Endothelial cell of umbilical vein (primary cell): ENCODE measurements around the gene GRID1. TPM values are rescaled to one million over a fixed set of nuclear protein-coding genes. Genes with fewer than 3 reads are reported as not detected.

ENCODE experiments used
- BruUV-seq: library from RNA; stranded (reverse); fragments of 400-500 nt; replicated peaks from 2 replicates; lab custom pipeline; 2021; lab: Mats Ljungman, UMichigan
- CTCF ChIA-PET: fragments of 300-600, 350-600 bp; sonication (Branson Sonifier 250); formaldehyde crosslinking; loops from one replicate; lab custom pipeline; 2021; ENCODE audit warnings: antibody characterized with exemption, inconsistent platforms; lab: Charles Lee
- POLR2A ChIA-PET: fragments of 300-600, 350-600 bp; sonication (Branson Sonifier 250); formaldehyde crosslinking; loops from one replicate; lab custom pipeline; 2021; ENCODE audit warnings: antibody characterized with exemption, inconsistent platforms; lab: Charles Lee
- DNase-seq: peaks from one replicate; pipeline ENCODE4 v3.0.0-alpha.2; 2011; ENCODE audit warnings: low read depth, low spot score
- FAIRE-seq: peaks from 2 replicates; lab custom pipeline; 2011; peaks lifted over from hg19 to GRCh38; lab: Jason Lieb, UNC
- H2AFZ ChIP-seq: 2 replicates; pipeline ENCODE4 v1.6.0; 2012; ENCODE audit warnings: low read depth, low read length, control low read depth, inconsistent platforms
- H3K27ac ChIP-seq: 2 replicates; pipeline ENCODE4 v1.5.1; 2011; ENCODE audit warnings: low read depth, mild to moderate bottlenecking, control low read depth, low read length, moderate library complexity; ENCODE audit not compliant: insufficient read depth
- H3K27me3 ChIP-seq, 2 experiments: 2 replicates each; pipeline versions ENCODE4 v1.6.0 to v1.6.1; 2011; ENCODE audit warnings: low read length in 2 of 2, mixed read lengths in 1 of 2; ENCODE audit not compliant: control insufficient read depth in 2 of 2, insufficient read depth in 2 of 2
- H3K36me3 ChIP-seq, 2 experiments: 2 replicates in 1 of 2; 3 replicates in 1 of 2; pipeline ENCODE4 v1.5.1; 2011; ENCODE audit warnings: low read length in 2 of 2, mild to moderate bottlenecking in 1 of 2, moderate library complexity in 1 of 2; ENCODE audit not compliant: control insufficient read depth in 2 of 2, insufficient read depth in 2 of 2; ENCODE audit errors: extremely low read depth in 1 of 2
- H3K4me1 ChIP-seq: 3 replicates; pipeline ENCODE4 v1.5.1; 2011; ENCODE audit warnings: mild to moderate bottlenecking, low read length; ENCODE audit not compliant: control insufficient read depth, insufficient read depth; ENCODE audit errors: extremely low read depth
- H3K4me2 ChIP-seq: 2 replicates; pipeline ENCODE4 v1.6.1; 2011; ENCODE audit warnings: low read length, control low read depth, mixed read lengths; ENCODE audit not compliant: insufficient read depth
- H3K4me3 ChIP-seq, 3 experiments: fragments of 200-600 bp in 1 of 3; sonication (generic), shearing (Covaris generic) in 1 of 3; replicated peaks in 1 of 3; 2 replicates each; pipeline ENCODE4 v1.5.1; 2011 to 2016; ENCODE audit warnings: control low read depth in 3 of 3, low read length in 3 of 3, mild to moderate bottlenecking in 2 of 3, inconsistent platforms in 1 of 3, low read depth in 1 of 3, moderate library complexity in 1 of 3; ENCODE audit not compliant: insufficient read depth in 1 of 3
- H3K79me2 ChIP-seq: 2 replicates; pipeline ENCODE4 v1.6.0; 2012; ENCODE audit warnings: low read length, inconsistent platforms; ENCODE audit not compliant: control insufficient read depth, insufficient read depth
- H3K9ac ChIP-seq: replicated peaks from 2 replicates; pipeline ENCODE3; 2011; ENCODE audit warnings: low read length, control low read depth; ENCODE audit not compliant: insufficient read depth; ENCODE audit errors: extremely low read depth
- H3K9me1 ChIP-seq: replicated peaks from 3 replicates; pipeline ENCODE4 v1.6.0; 2011; ENCODE audit warnings: mild to moderate bottlenecking, low read length; ENCODE audit not compliant: control insufficient read depth, insufficient read depth; ENCODE audit errors: extremely low read depth
- H3K9me3 ChIP-seq: replicated peaks from 2 replicates; pipeline ENCODE4 v1.5.1; 2012; ENCODE audit warnings: low read length, inconsistent platforms; ENCODE audit not compliant: control insufficient read depth, insufficient read depth
- H4K20me1 ChIP-seq: replicated peaks from 2 replicates; pipeline ENCODE3; 2011; ENCODE audit warnings: mild to moderate bottlenecking, low read length; ENCODE audit not compliant: control insufficient read depth, insufficient read depth; ENCODE audit errors: extremely low read depth
- CTCF ChIP-seq, 2 donors: IDR thresholded peaks; 1 replicate in 1 of 2; 2 replicates in 1 of 2; pipeline ENCODE4 v1.5.1; 2011; ENCODE audit warnings: low read length in 2 of 2, mild to moderate bottlenecking in 2 of 2, moderate library complexity in 2 of 2, control low read depth in 1 of 2, inconsistent platforms in 1 of 2, low read depth in 1 of 2; ENCODE audit not compliant: insufficient read depth in 1 of 2; ENCODE audit errors: extremely low read depth in 1 of 2
- EZH2 ChIP-seq: IDR thresholded peaks from 2 replicates; pipeline ENCODE4 v1.6.1; 2012; ENCODE audit warnings: borderline replicate concordance, low read depth, mild to moderate bottlenecking, moderate library complexity, low read length, inconsistent platforms; ENCODE audit not compliant: severe bottlenecking
- FOS ChIP-seq: IDR thresholded peaks from 2 replicates; pipeline ENCODE4 v1.6.1; 2011; ENCODE audit warnings: mild to moderate bottlenecking, low read length, moderate library complexity, borderline replicate concordance; ENCODE audit not compliant: insufficient read depth
- GATA2 ChIP-seq: IDR thresholded peaks from 2 replicates; pipeline ENCODE4 v1.7.0; 2011; ENCODE audit warnings: low read depth, mild to moderate bottlenecking, moderate library complexity, mixed read lengths, low read length; ENCODE audit not compliant: insufficient read length, insufficient read depth
- JUN ChIP-seq: IDR thresholded peaks from 2 replicates; pipeline ENCODE4 v1.6.1; 2011; ENCODE audit warnings: borderline replicate concordance, low read depth; ENCODE audit not compliant: insufficient read length, insufficient read depth
- MAX ChIP-seq: IDR thresholded peaks from 2 replicates; pipeline ENCODE4 v1.6.1; 2011; ENCODE audit not compliant: insufficient read depth, insufficient read length
- MYC ChIP-seq: IDR thresholded peaks from one replicate; pipeline ENCODE4 v1.6.1; 2011; ENCODE audit warnings: mild to moderate bottlenecking, low read depth, low read length
- POLR2A ChIP-seq: IDR thresholded peaks from 2 replicates; pipeline ENCODE4 v1.6.1; 2012; ENCODE audit warnings: low read depth, mild to moderate bottlenecking, control low read depth, low read length
- POLR2AphosphoS5 ChIP-seq: IDR thresholded peaks from 2 replicates; pipeline ENCODE4 v1.6.1; 2012; ENCODE audit warnings: low read depth, mild to moderate bottlenecking, control low read depth, low read length, moderate library complexity; ENCODE audit not compliant: insufficient read depth
- dilution Hi-C: fragments of 300-500 bp; cut with MboI; formaldehyde crosslinking; loops from one replicate; pipeline ENCODE4 v1.15.0; 2019; ENCODE audit warnings: low sequenced_read_pairs; ENCODE audit not compliant: extremely low pct_ligation_motif_present
- intact Hi-C: fragments of 100-400 bp; cut with micrococcal nuclease; formaldehyde crosslinking; loops from one replicate; pipeline ENCODE4 v1.10.0; 2022
- polyA plus RNA-seq, 4 experiments: library from polyadenylated mRNA; depleted of rRNA in 3 of 4; stranded (reverse) in 3 of 4; unstranded in 1 of 4; fragments of >200 nt; gene quantifications; 2 replicates each; pipeline versions ENCODE4 v1.2.1 to v1.2.3, GENCODE V29; 2011 to 2012; ENCODE audit warnings: missing spikeins in 1 of 4
- total RNA-seq: library from RNA; stranded (reverse); gene quantifications from 2 replicates; pipeline ENCODE4 v1.2.3, GENCODE V29; 2021

Gene GRID1
- total and polyA plus RNA-seq, 2 donors (not counting 3 experiments of a cell fraction or from before 2014, with no cell fraction given): not detected

- Histone ChIP-seq H3K36me3 (no peaks in the 10 kb centered on the region), H3K9ac (no peak overlapping the region), H3K27ac (no peak overlapping the region), H3K4me3 (no peak overlapping the region), H3K27me3 (no peaks in the 10 kb centered on the region), H3K9me1 (no peaks in the 10 kb centered on the region), H3K9me3 (no peaks in the 10 kb centered on the region), H3K4me2 (no peak overlapping the region), H2AFZ (no peak overlapping the region), H3K4me1 (no peaks in the 10 kb centered on the region), H3K79me2 (no peaks in the 10 kb centered on the region), H4K20me1 (no peaks in the 10 kb centered on the region)
- dilution Hi-C loops (no loop called here), intact Hi-C loops (no loop called here)
- POLR2A ChIA-PET: no interaction called here
- no peak for FAIRE-seq
- BruUV-seq: no TSS peak
- TF ChIP-seq JUN (no peak), FOS (no peak), EZH2 (no peak), MAX (no peak), CTCF (IDR thresholded peaks at IDR 0.05; ENCODE audit: extremely low read depth in 1 of 2, insufficient read depth in 1 of 2, low read depth in 1 of 2, low read length in 2 of 2) (no peak), GATA2 (no peak), POLR2A (no peak), POLR2AphosphoS5 (no peak), MYC (no peak)
- no peak for DNase-seq
- CTCF ChIA-PET: no interaction called here
Observed at GRCh38 chr10:86311190-86311589, 55.4 kb downstream of the GRID1 start.
